A673 (cell line): ENCODE data around the gene RAB14. TPM values are rescaled to one million over a fixed set of nuclear protein-coding genes. Genes with fewer than 3 reads are reported as not detected.

Experiments
- BruUV-seq: library from RNA; stranded (reverse); fragments of 400-500 nt; replicated peaks from 2 replicates; lab custom pipeline; 2021; lab: Mats Ljungman, UMichigan
- CTCF ChIA-PET: fragments of 300-600 bp; sonication (Branson Sonifier 250); formaldehyde crosslinking; loops from one replicate; lab custom pipeline; 2022; ENCODE audit warnings: antibody characterized with exemption; lab: Charles Lee
- POLR2A ChIA-PET: fragments of 300-600 bp; sonication (Branson Sonifier 250); formaldehyde crosslinking; loops from one replicate; lab custom pipeline; 2022; ENCODE audit warnings: antibody characterized with exemption; ENCODE audit not compliant: low non-redundant PET; lab: Charles Lee
- DNase-seq: peaks from one replicate; pipeline ENCODE4 v3.0.0-alpha.2; 2015; ENCODE audit warnings: low spot score
- H3K27ac ChIP-seq: fragments of 200-600 bp; sonication (generic); 2 replicates; pipeline ENCODE4 v1.5.1; 2016; ENCODE audit warnings: mixed run types, low read depth, mild to moderate bottlenecking, mixed read lengths, antibody characterized with exemption, low read length; ENCODE audit not compliant: poor library complexity, severe bottlenecking
- H3K27me3 ChIP-seq: fragments of 200-600 bp; sonication (generic); replicated peaks from 2 replicates; pipeline ENCODE4 v1.6.1; 2017; ENCODE audit warnings: mixed run types, low read depth, mild to moderate bottlenecking, mixed read lengths, antibody characterized with exemption, low read length; ENCODE audit not compliant: insufficient read depth, poor library complexity
- H3K36me3 ChIP-seq: fragments of 200-600 bp; sonication (generic); 2 replicates; pipeline ENCODE4 v1.6.1; 2016; ENCODE audit warnings: mixed run types, mild to moderate bottlenecking, mixed read lengths, antibody characterized with exemption, low read length; ENCODE audit not compliant: insufficient read depth, poor library complexity, severe bottlenecking
- H3K4me1 ChIP-seq: fragments of 200-600 bp; sonication (generic); 2 replicates; pipeline ENCODE4 v1.6.1; 2017; ENCODE audit warnings: mixed run types, mild to moderate bottlenecking, mixed read lengths, antibody characterized with exemption, low read length; ENCODE audit not compliant: insufficient read depth, poor library complexity, severe bottlenecking
- H3K4me3 ChIP-seq: fragments of 200-600 bp; sonication (generic); 2 replicates; pipeline ENCODE4 v1.5.1; 2016; ENCODE audit warnings: low read depth, mixed run types, mild to moderate bottlenecking, mixed read lengths, low read length; ENCODE audit not compliant: poor library complexity, severe bottlenecking
- H3K9me3 ChIP-seq: fragments of 200-600 bp; sonication (generic); 2 replicates; pipeline ENCODE4 v1.6.1; 2016; ENCODE audit warnings: mixed run types, low read depth, mild to moderate bottlenecking, mixed read lengths, antibody characterized with exemption, low read length; ENCODE audit not compliant: poor library complexity, severe bottlenecking
- CTCF ChIP-seq: fragments of 300-800, 200-600 bp; sonication (generic); conservative IDR thresholded peaks from 2 replicates; pipeline ENCODE4 v1.5.1; 2017; ENCODE audit warnings: low read depth, mild to moderate bottlenecking, antibody characterized with exemption, low read length, moderate library complexity, mixed read lengths
- EZH2 ChIP-seq: fragments of 200-600 bp; sonication (generic); IDR thresholded peaks from 2 replicates; pipeline ENCODE4 v1.6.1; 2017; ENCODE audit warnings: borderline replicate concordance, low read depth, mild to moderate bottlenecking, mixed read lengths, antibody characterized with exemption, low read length; ENCODE audit not compliant: poor library complexity, severe bottlenecking
- intact Hi-C: fragments of 100-400 bp; cut with micrococcal nuclease; formaldehyde crosslinking; loops from one replicate; pipeline ENCODE4 v1.10.0; 2022; ENCODE audit not compliant: unreplicated experiment
- total RNA-seq: library from RNA; stranded (reverse); gene quantifications from 2 replicates; pipeline ENCODE4 v1.2.3, GENCODE V29; 2021

The RAB14 gene
- total RNA-seq, 1 experiment from 2014 or later, result 71.9 TPM

- H3K36me3 ChIP-seq, result peaks cover 39% of the 10 kb centered on the region
- CTCF ChIA-PET, result no interaction called here
- TF ChIP-seq EZH2, result no peak
- no peak for TF ChIP-seq CTCF
- BruUV-seq, result no TSS peak
- no peaks in the 10 kb centered on the region for H3K27me3 ChIP-seq
- POLR2A ChIA-PET, result no interaction called here
- H3K27ac ChIP-seq, result no peak overlapping the region
- H3K4me1 ChIP-seq, result peaks cover 31% of the 10 kb centered on the region
- intact Hi-C loops, result no loop called here
- H3K9me3 ChIP-seq, result no peaks in the 10 kb centered on the region
- no peak overlapping the region for H3K4me3 ChIP-seq
- no peak for DNase-seq
These were observed 17.8 kb downstream of the RAB14 start for GRCh38 chr9:121183666-121184423.

GRCh38 chr9:121182989-121183388 lies 18.7 kb downstream of the RAB14 start:
- Histone ChIP-seq H3K4me1 (peaks cover 27% of the 10 kb centered on the region), H3K9me3 (no peaks in the 10 kb centered on the region), H3K36me3 (peaks cover 41% of the 10 kb centered on the region), H3K27me3 (no peaks in the 10 kb centered on the region), H3K4me3 (no peak overlapping the region), H3K27ac (no peak overlapping the region)
- intact Hi-C loops, result no loop called here
- TF ChIP-seq EZH2 (no peak), CTCF (no peak)
- CTCF ChIA-PET, result no interaction called here
- no TSS peak for BruUV-seq
- DNase-seq, result no peak
- POLR2A ChIA-PET, result interaction anchor here (0.6 kb wide), 1 partner anchor 31 kb away, joined by 3 read pairs; no protein-coding TSS in a partner anchor

- peaks cover 20% of the 10 kb centered on the region for H3K4me1 ChIP-seq
- intact Hi-C loops, result no loop called here
These were observed 19.4 kb downstream of the RAB14 start for GRCh38 chr9:121182101-121182836.

More at GRCh38 chr9:121182101-121182836, 19.4 kb downstream of the RAB14 start:
- ChIA-PET CTCF (no interaction called here), POLR2A (no interaction called here)
- DNase-seq, result no peak
- Histone ChIP-seq H3K9me3 (no peaks in the 10 kb centered on the region), H3K27me3 (no peaks in the 10 kb centered on the region), H3K27ac (no peak overlapping the region), H3K36me3 (peaks cover 48% of the 10 kb centered on the region), H3K4me3 (no peak overlapping the region)
- BruUV-seq, result no TSS peak
- TF ChIP-seq CTCF (no peak), EZH2 (no peak)
